ENCODE data around the gene IDH3B. TPM values are rescaled to one million over a fixed set of nuclear protein-coding genes. Genes with fewer than 3 reads are reported as not detected.

The IDH3B gene
- total and polyA plus RNA-seq, 2 of the 13 experiments (the other 11 are each of a cell fraction or from before 2014, with no cell fraction given): 215 to 254 TPM

DNA sequence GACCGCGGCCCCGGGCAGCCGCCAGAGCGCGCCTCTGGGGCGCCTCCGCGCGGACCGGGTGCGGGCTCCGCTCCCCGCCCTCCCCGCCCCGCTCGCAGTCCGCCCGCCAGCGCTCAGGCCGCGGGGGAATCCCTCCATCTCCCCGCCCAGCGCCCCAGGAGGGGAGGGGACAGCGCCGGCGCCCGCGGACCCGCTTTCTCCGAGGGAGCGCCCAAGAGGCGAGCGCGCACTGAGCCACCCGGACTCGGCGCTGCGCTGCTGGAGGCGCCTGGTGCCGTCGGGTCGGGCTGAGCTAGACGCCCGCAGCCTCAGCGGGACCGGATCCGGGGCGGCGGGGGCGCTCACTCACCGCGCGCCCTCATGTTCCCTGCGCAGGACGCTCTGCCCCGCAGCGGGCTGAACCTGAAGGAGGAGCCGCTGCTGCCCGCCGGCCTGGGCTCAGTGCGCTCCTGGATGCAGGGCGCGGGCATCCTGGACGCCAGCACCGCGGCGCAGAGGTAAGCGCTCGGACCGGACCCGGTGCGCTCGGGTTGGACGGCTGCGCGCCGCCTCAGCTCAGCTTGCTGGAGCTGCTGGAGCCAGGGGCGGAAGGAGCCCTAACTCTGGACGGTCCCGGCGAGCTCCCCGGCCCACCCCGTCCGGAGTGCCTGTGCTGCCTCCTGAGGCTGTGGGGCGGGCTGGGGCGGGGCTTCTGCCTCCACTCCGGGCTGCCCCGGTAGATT is 29.4 kb upstream of the IDH3B start (continued):
- TF ChIP-seq MBNL3 (CRISPR knock-in tag; conservative IDR thresholded peaks at IDR 0.05) (no peak), ZNF598 (CRISPR knock-in tag; IDR thresholded peaks at IDR 0.05; ENCODE audit: borderline replicate concordance) (no peak), REL (CRISPR knock-in tag; conservative IDR thresholded peaks at IDR 0.05) (no peak), MYNN (CRISPR knock-in tag; IDR thresholded peaks at IDR 0.05; ENCODE audit: low read depth) (no peak), ZC3H4 (CRISPR knock-in tag; IDR thresholded peaks at IDR 0.05; ENCODE audit: borderline replicate concordance) (no peak), ZNF839 (CRISPR knock-in tag; IDR thresholded peaks at IDR 0.05; ENCODE audit: borderline replicate concordance) (no peak), SRSF1 (optimal IDR thresholded peaks at IDR 0.05; ENCODE audit: low read depth, low read length) (peak; percentile 13), SMARCC2 (IDR thresholded peaks at IDR 0.05) (no peak), ZNF670 (CRISPR knock-in tag; IDR thresholded peaks at IDR 0.05; ENCODE audit: borderline replicate concordance) (no peak)
- TF ChIP-seq, protein P1, sequence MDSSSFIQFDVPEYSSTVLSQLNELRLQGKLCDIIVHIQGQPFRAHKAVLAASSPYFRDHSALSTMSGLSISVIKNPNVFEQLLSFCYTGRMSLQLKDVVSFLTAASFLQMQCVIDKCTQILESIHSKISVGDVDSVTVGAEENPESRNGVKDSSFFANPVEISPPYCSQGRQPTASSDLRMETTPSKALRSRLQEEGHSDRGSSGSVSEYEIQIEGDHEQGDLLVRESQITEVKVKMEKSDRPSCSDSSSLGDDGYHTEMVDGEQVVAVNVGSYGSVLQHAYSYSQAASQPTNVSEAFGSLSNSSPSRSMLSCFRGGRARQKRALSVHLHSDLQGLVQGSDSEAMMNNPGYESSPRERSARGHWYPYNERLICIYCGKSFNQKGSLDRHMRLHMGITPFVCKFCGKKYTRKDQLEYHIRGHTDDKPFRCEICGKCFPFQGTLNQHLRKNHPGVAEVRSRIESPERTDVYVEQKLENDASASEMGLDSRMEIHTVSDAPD (CRISPR knock-in tag; IDR thresholded peaks at IDR 0.05): peak; percentile 61; the same call in 1 of the 2 replicates
- TF ChIP-seq, protein P2, sequence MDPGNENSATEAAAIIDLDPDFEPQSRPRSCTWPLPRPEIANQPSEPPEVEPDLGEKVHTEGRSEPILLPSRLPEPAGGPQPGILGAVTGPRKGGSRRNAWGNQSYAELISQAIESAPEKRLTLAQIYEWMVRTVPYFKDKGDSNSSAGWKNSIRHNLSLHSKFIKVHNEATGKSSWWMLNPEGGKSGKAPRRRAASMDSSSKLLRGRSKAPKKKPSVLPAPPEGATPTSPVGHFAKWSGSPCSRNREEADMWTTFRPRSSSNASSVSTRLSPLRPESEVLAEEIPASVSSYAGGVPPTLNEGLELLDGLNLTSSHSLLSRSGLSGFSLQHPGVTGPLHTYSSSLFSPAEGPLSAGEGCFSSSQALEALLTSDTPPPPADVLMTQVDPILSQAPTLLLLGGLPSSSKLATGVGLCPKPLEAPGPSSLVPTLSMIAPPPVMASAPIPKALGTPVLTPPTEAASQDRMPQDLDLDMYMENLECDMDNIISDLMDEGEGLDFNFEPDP (CRISPR knock-in tag; conservative IDR thresholded peaks at IDR 0.05): no peak
- TF ChIP-seq, protein P3, sequence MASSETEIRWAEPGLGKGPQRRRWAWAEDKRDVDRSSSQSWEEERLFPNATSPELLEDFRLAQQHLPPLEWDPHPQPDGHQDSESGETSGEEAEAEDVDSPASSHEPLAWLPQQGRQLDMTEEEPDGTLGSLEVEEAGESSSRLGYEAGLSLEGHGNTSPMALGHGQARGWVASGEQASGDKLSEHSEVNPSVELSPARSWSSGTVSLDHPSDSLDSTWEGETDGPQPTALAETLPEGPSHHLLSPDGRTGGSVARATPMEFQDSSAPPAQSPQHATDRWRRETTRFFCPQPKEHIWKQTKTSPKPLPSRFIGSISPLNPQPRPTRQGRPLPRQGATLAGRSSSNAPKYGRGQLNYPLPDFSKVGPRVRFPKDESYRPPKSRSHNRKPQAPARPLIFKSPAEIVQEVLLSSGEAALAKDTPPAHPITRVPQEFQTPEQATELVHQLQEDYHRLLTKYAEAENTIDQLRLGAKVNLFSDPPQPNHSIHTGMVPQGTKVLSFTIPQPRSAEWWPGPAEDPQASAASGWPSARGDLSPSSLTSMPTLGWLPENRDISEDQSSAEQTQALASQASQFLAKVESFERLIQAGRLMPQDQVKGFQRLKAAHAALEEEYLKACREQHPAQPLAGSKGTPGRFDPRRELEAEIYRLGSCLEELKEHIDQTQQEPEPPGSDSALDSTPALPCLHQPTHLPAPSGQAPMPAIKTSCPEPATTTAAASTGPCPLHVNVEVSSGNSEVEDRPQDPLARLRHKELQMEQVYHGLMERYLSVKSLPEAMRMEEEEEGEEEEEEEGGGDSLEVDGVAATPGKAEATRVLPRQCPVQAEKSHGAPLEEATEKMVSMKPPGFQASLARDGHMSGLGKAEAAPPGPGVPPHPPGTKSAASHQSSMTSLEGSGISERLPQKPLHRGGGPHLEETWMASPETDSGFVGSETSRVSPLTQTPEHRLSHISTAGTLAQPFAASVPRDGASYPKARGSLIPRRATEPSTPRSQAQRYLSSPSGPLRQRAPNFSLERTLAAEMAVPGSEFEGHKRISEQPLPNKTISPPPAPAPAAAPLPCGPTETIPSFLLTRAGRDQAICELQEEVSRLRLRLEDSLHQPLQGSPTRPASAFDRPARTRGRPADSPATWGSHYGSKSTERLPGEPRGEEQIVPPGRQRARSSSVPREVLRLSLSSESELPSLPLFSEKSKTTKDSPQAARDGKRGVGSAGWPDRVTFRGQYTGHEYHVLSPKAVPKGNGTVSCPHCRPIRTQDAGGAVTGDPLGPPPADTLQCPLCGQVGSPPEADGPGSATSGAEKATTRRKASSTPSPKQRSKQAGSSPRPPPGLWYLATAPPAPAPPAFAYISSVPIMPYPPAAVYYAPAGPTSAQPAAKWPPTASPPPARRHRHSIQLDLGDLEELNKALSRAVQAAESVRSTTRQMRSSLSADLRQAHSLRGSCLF (CRISPR knock-in tag; IDR thresholded peaks at IDR 0.05; ENCODE audit: borderline replicate concordance): no peak
- TF ChIP-seq, protein P4, sequence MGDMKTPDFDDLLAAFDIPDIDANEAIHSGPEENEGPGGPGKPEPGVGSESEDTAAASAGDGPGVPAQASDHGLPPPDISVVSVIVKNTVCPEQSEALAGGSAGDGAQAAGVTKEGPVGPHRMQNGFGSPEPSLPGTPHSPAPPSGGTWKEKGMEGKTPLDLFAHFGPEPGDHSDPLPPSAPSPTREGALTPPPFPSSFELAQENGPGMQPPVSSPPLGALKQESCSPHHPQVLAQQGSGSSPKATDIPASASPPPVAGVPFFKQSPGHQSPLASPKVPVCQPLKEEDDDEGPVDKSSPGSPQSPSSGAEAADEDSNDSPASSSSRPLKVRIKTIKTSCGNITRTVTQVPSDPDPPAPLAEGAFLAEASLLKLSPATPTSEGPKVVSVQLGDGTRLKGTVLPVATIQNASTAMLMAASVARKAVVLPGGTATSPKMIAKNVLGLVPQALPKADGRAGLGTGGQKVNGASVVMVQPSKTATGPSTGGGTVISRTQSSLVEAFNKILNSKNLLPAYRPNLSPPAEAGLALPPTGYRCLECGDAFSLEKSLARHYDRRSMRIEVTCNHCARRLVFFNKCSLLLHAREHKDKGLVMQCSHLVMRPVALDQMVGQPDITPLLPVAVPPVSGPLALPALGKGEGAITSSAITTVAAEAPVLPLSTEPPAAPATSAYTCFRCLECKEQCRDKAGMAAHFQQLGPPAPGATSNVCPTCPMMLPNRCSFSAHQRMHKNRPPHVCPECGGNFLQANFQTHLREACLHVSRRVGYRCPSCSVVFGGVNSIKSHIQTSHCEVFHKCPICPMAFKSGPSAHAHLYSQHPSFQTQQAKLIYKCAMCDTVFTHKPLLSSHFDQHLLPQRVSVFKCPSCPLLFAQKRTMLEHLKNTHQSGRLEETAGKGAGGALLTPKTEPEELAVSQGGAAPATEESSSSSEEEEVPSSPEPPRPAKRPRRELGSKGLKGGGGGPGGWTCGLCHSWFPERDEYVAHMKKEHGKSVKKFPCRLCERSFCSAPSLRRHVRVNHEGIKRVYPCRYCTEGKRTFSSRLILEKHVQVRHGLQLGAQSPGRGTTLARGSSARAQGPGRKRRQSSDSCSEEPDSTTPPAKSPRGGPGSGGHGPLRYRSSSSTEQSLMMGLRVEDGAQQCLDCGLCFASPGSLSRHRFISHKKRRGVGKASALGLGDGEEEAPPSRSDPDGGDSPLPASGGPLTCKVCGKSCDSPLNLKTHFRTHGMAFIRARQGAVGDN (CRISPR knock-in tag; IDR thresholded peaks at IDR 0.05): peak; percentile 43; the same call in 1 of the 2 replicates
- TF ChIP-seq, protein P5, sequence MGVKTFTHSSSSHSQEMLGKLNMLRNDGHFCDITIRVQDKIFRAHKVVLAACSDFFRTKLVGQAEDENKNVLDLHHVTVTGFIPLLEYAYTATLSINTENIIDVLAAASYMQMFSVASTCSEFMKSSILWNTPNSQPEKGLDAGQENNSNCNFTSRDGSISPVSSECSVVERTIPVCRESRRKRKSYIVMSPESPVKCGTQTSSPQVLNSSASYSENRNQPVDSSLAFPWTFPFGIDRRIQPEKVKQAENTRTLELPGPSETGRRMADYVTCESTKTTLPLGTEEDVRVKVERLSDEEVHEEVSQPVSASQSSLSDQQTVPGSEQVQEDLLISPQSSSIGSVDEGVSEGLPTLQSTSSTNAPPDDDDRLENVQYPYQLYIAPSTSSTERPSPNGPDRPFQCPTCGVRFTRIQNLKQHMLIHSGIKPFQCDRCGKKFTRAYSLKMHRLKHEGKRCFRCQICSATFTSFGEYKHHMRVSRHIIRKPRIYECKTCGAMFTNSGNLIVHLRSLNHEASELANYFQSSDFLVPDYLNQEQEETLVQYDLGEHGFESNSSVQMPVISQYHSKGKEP (CRISPR knock-in tag; IDR thresholded peaks at IDR 0.05): no peak

Data from HepG2 (cell line).